ENCODE data around the gene NOVA2.

DNA sequence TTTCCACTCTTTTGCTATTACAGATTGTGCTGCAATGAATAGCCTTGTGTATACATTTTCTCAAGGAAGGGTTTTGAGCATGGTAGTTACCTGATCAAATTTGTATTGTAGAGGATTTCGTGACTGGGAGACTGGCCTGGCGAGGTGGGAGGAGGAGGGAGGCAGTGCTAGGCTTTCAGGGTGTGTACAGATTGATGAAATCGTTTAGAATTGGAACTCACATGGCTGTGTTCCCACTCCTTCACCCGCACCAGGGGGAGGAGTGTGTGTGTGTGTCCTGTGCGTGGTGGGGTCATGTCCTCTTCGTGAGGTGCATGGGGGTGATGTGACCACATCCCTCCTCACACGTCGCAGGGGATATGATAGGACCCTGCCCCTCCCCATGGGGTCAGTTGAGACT, 40.9 kb upstream of the NOVA2 start:
- TF ChIP-seq, protein P1, sequence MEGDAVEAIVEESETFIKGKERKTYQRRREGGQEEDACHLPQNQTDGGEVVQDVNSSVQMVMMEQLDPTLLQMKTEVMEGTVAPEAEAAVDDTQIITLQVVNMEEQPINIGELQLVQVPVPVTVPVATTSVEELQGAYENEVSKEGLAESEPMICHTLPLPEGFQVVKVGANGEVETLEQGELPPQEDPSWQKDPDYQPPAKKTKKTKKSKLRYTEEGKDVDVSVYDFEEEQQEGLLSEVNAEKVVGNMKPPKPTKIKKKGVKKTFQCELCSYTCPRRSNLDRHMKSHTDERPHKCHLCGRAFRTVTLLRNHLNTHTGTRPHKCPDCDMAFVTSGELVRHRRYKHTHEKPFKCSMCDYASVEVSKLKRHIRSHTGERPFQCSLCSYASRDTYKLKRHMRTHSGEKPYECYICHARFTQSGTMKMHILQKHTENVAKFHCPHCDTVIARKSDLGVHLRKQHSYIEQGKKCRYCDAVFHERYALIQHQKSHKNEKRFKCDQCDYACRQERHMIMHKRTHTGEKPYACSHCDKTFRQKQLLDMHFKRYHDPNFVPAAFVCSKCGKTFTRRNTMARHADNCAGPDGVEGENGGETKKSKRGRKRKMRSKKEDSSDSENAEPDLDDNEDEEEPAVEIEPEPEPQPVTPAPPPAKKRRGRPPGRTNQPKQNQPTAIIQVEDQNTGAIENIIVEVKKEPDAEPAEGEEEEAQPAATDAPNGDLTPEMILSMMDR (IDR thresholded peaks at IDR 0.05): no peak
- no peak for TF ChIP-seq POLR2A (IDR thresholded peaks at IDR 0.05)

Measured in esophagus squamous epithelium (tissue), 4 donors.